Activated B cell treated with CpG ODN at 0.5 μM for 24 hours (primary cell): Measurements from ENCODE around the gene TMEM231. TPM values are rescaled to one million over a fixed set of nuclear protein-coding genes. Genes with fewer than 3 reads are reported as not detected.

Experiments
- ATAC-seq: fragments of 200-7000 bp; cut with Tn5 transposase; one replicate; pipeline ENCODE4 v1.10.0; 2021; ENCODE audit warnings: low read depth, mild to moderate bottlenecking, moderate library complexity
- CTCF ChIA-PET: fragments of 350-600 bp; sonication (Branson Sonifier 250); formaldehyde crosslinking; loops from one replicate; lab custom pipeline; 2021; ENCODE audit warnings: antibody characterized with exemption; lab: Charles Lee
- POLR2A ChIA-PET: fragments of 350-600 bp; sonication (Branson Sonifier 250); formaldehyde crosslinking; loops from one replicate; lab custom pipeline; 2021; ENCODE audit warnings: antibody characterized with exemption; lab: Charles Lee
- DNase-seq: peaks from one replicate; pipeline ENCODE4 v3.0.0; 2022
- H3K27ac Mint-ChIP-seq: one replicate; pipeline ENCODE4 v1.8.0; 2020; ENCODE audit warnings: mixed read lengths
- H3K27me3 Mint-ChIP-seq: one replicate; pipeline ENCODE4 v1.8.0; 2021; ENCODE audit warnings: mixed read lengths
- H3K36me3 Mint-ChIP-seq: one replicate; pipeline ENCODE4 v1.8.0; 2021; ENCODE audit warnings: low read depth, mixed read lengths
- H3K4me1 Mint-ChIP-seq: one replicate; pipeline ENCODE4 v1.8.0; 2021; ENCODE audit warnings: mixed read lengths
- H3K4me3 Mint-ChIP-seq: one replicate; pipeline ENCODE4 v1.8.0; 2020; ENCODE audit warnings: mild to moderate bottlenecking, mixed read lengths
- H3K9me3 Mint-ChIP-seq: one replicate; pipeline ENCODE4 v1.8.0; 2020; ENCODE audit warnings: mixed read lengths
- CTCF ChIP-seq: fragments of 200-600 bp; IDR thresholded peaks from one replicate; pipeline ENCODE4 v1.8.0; 2022; ENCODE audit warnings: antibody characterized with exemption, mild to moderate bottlenecking
- intact Hi-C: fragments of 100-400 bp; cut with micrococcal nuclease; formaldehyde crosslinking; loops from one replicate; pipeline ENCODE4 v1.15.1; 2024
- total RNA-seq: library from RNA; stranded (reverse); gene quantifications from 2 replicates; pipeline ENCODE4 v1.2.3, GENCODE V29; 2022

Gene TMEM231
- total RNA-seq, 1 donor from 2014 or later, result 4.1 TPM

- H3K36me3 Mint-ChIP-seq, result no peaks in the 10 kb centered on the region
- no peak overlapping the region for H3K4me3 Mint-ChIP-seq
- peaks cover 5% of the 10 kb centered on the region for H3K27me3 Mint-ChIP-seq
- no peak overlapping the region for H3K27ac Mint-ChIP-seq
- ChIA-PET POLR2A (interaction anchor here (0.6 kb wide), 1 partner anchor 56 kb away, joined by 4 read pairs; no protein-coding TSS in a partner anchor), CTCF (interaction anchor here (1.0 kb wide), 1 partner anchor 14 kb away, joined by 4 read pairs; no protein-coding TSS in a partner anchor)
- TF ChIP-seq CTCF, result no peak
- no peaks in the 10 kb centered on the region for H3K9me3 Mint-ChIP-seq
- no peaks in the 10 kb centered on the region for H3K4me1 Mint-ChIP-seq
- ATAC-seq (no peak), DNase-seq (no peak)
- intact Hi-C loops, result no loop called here
Observed at GRCh38 chr16:75532142-75532765, 23.8 kb downstream of the TMEM231 start.

- H3K27ac Mint-ChIP-seq, result no peak overlapping the region
Observed at GRCh38 chr16:75529959-75530358, 26.1 kb downstream of the TMEM231 start.

GRCh38 chr16:75529056-75529905 lies 26.8 kb downstream of the TMEM231 start:
- no peak for ATAC-seq
- ChIA-PET POLR2A (no interaction called here), CTCF (no interaction called here)
- TF ChIP-seq CTCF, result no peak
- intact Hi-C loops, result no loop called here
- no peak for DNase-seq
- no peaks in the 10 kb centered on the region for H3K4me1 Mint-ChIP-seq
- H3K36me3 Mint-ChIP-seq, result no peaks in the 10 kb centered on the region
- peaks cover 2% of the 10 kb centered on the region for H3K27me3 Mint-ChIP-seq
- no peak overlapping the region for H3K27ac Mint-ChIP-seq
- H3K4me3 Mint-ChIP-seq, result no peak overlapping the region
- no peaks in the 10 kb centered on the region for H3K9me3 Mint-ChIP-seq

More at GRCh38 chr16:75529959-75530358, 26.1 kb downstream of the TMEM231 start:
- Mint-ChIP-seq H3K9me3 (no peaks in the 10 kb centered on the region), H3K4me1 (no peaks in the 10 kb centered on the region), H3K36me3 (no peaks in the 10 kb centered on the region), H3K27me3 (peaks cover 5% of the 10 kb centered on the region), H3K4me3 (no peak overlapping the region)
- no peak for TF ChIP-seq CTCF
- POLR2A ChIA-PET, result no interaction called here
- no peak for ATAC-seq
- intact Hi-C loops, result no loop called here
- CTCF ChIA-PET, result no interaction called here
- no peak for DNase-seq

- no peak overlapping the region for H3K27ac Mint-ChIP-seq
- intact Hi-C loops, result no loop called here
- H3K36me3 Mint-ChIP-seq, result no peaks in the 10 kb centered on the region
- H3K4me3 Mint-ChIP-seq, result no peak overlapping the region
- peaks cover 2% of the 10 kb centered on the region for H3K27me3 Mint-ChIP-seq
- POLR2A ChIA-PET, result no interaction called here
- no peaks in the 10 kb centered on the region for H3K4me1 Mint-ChIP-seq
- no peaks in the 10 kb centered on the region for H3K9me3 Mint-ChIP-seq
- no peak for DNase-seq
- no peak for ATAC-seq
- TF ChIP-seq CTCF, result no peak
- CTCF ChIA-PET, result no interaction called here
Observed at GRCh38 chr16:75527825-75528299, 28.2 kb downstream of the TMEM231 start.
